GM12874 (cell line): ENCODE data around the gene TMA7B.

ENCODE experiments used
- TF ChIP-seq, protein P1 (sequence below): IDR thresholded peaks from 2 replicates; pipeline ENCODE4 v1.5.1; 2011; ENCODE audit warnings: low read depth, mild to moderate bottlenecking, control low read depth, low read length, moderate library complexity; ENCODE audit not compliant: insufficient read depth

Gene TMA7B

DNA sequence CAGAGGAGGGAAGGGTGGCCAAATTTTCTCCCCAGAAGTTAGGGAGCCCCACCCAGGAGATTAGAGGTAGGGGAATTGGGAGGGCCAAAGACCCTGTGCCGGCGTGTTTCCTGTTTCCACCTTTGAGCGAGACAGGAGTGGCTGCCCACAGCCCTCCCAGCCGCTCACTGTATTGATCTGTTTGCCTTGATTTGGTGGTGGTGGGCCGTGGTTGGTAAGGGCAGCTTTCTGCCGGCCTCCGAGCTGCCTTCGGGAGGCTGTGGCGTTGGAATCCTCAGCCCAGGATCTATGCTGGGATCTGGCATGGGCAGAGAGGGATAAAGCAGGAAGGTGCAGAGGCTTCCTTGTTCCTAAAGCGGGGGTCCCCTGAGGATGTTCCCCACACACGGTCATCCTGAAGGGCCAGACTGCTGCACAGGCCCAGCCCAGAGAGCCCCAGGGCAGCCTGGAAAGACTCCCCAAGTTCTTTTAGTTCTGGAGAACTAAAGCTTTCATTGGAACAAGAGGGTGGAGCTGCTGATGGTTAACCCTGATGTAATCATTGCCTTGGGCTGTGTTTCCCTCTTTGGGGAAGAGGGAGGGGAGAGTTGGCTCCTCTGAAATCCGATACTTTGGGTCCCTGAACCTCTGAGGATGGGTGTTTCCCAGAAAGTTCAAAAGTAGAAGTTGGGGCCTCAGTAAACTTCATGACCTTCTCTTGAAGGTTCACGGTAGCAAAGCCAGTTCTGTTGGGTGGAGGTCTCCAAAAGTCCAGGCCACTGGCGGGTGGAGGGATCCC is 41.8 kb downstream of the TMA7B start:
- TF ChIP-seq, protein P1, sequence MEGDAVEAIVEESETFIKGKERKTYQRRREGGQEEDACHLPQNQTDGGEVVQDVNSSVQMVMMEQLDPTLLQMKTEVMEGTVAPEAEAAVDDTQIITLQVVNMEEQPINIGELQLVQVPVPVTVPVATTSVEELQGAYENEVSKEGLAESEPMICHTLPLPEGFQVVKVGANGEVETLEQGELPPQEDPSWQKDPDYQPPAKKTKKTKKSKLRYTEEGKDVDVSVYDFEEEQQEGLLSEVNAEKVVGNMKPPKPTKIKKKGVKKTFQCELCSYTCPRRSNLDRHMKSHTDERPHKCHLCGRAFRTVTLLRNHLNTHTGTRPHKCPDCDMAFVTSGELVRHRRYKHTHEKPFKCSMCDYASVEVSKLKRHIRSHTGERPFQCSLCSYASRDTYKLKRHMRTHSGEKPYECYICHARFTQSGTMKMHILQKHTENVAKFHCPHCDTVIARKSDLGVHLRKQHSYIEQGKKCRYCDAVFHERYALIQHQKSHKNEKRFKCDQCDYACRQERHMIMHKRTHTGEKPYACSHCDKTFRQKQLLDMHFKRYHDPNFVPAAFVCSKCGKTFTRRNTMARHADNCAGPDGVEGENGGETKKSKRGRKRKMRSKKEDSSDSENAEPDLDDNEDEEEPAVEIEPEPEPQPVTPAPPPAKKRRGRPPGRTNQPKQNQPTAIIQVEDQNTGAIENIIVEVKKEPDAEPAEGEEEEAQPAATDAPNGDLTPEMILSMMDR, result no peak

DNA sequence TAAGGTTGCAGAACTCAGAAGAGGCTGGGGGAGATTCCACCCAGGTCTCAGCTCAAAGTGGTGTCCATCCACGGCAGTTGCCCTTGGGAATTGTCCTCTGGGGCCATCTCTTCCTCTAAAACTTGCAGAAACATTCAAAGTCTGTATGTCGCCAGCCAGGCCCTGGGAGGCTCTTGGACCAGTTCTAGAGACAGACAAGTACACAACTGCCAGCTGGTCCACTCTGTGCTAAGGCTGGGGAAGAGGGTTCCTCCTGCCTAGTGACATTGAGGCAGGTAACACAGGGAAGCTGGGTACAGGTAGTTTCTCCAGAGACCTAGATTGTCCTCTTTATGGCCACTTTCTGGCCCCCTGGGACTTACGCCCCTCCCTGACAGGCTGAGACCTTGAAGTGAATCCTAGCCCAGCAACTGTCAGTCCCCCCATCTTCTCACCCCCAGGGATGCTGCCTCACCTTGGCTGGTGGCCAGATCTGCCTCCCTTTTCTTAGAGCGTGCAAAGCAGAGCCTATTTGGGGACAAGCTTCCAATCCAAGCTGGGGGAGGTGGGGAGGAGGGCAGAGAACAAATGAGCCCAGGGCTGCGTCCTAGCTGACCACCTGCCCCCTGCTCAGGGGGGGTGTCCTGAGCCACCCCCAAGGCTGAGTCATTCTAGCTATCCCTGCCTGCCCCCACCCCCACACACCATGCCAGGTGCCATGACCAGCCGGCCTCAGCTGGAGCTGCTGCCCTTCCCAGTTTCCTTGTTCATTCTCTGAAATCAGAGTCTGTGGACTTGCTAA is 42.9 kb downstream of the TMA7B start:
- TF ChIP-seq, protein P1, result no peak

DNA sequence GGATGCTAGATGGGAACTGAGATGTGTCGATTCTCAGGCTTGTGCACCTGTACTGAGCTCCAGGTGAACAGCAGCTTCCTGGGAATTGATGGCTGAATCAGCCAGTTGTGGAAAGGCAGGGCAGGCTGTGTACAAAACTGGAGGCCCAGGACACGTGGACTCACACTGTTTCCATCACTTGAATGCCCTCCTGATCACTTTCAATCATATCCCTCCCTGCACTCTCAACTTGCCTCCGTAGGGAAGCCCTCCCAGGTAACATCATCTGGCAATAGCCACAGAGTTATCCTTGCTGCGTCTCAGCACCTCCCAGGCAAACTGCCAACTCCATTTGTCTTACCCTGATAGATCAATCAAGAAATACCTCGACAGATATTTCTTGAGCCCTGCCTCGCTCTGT is 44.6 kb downstream of the TMA7B start:
- TF ChIP-seq, protein P1, result no peak

DNA sequence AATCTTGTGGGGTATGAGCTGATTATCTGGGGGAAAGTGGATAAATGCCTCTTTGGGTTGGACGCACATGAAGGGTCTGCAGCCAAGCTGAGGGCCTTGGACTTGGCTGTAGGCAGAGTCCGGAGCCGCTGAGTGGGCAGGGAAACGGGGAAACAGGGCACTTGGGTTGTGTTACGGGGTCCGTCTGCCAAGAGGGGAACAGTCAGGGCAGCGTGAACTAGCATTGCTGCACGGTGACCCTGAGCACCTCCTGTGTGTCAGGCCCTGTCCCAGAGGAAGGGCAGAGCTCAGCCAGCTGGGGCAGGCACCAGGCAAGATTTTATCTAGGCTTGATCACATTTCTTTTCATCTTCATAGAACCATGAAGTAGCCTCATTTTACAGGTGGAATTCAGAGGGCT is 46.4 kb downstream of the TMA7B start:
- TF ChIP-seq, protein P1, result no peak

DNA sequence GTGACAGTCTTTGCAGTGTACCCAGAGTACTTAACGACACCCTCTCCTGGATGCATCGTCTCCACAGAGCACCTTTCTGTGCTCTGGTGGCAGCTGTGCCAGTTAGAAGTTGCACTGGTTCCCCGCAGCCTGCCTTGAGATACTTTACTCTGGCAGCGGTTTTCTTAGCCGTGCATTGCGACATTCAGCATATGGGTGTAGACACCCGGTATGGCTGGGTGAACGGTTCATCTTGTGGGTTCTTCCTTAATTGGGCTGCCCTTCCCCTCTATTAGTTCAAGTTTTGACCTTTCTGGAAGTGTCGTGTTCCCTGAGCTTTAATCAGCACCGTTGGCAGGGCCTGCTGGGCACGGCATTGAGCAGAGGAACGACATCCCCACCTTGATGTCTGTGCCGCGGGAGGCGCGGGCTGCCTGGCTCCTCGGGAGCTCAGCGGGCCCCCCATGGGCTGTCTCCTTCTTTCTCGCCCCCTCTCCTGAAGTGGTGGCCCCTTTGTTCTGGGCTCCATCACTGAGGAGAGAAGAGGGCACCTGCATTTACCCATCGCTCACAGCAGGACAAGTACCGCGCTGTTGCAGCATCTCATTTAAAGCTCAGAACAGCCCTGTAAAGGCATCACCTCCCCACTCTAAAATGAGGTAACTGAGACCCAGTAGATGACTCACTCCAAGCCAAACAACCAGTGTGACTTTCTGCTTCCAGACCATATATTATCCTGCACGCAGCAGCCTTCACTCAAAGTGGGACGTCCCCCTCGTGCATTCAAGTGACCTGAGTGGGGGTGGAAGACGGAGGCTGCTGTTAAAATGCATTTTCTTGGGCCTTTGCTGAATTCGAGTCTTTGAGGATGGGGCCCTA is 47.9 kb downstream of the TMA7B start:
- TF ChIP-seq, protein P1, result no peak

DNA sequence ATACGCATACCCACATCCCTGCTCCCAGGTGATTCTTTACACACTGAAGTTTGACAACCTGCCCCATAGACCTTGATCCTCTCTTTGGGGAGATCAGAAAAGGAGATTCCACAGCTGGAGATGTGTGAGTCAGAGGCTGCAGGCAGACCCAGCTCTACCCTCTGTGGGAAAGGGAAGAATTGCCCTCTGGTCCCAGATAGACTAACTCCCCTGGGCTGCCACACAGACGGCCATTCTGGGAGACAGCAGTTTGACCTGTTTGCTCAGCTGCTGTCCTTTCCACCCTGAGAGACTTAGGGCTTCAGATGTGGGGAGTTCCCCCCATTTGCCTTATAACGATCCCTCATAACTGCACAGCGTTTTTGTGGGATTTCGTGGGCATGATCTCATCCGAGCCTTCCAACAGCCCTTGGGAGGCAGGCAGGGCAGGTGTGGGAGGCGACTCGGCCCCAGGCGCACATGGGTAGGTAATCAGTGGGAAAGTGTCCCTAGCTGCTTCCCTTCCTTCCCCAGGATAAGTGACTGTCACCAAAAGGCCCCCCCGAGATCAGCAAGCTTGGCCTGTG is 48.6 kb downstream of the TMA7B start:
- TF ChIP-seq, protein P1, result no peak

DNA sequence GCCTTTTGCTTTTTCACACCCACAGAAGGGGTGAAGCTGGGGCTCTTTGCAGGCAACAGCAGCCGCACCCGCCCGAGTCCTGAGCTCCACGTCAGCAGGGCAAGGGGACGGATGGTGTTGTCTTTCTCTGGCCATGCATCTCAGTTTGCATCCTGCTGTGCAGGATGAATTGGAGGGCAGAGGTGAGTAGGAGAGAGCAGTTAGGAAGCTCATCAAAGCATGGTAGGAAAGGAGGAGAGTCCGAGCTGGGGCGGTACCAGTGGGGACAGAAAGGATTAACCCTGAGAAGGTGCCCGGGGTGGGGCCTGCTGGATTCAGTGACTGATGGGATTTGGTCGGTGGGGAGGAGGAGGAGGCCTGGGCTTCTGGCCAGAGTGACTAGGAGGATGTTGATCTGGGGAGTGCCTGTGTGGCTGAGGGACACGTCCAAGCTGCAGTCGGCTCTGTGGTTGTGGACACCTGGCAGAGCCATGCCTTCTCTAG is 49.1 kb downstream of the TMA7B start:
- TF ChIP-seq, protein P1, result no peak
